Measurements from ENCODE around the gene GPR152. TPM values are rescaled to one million over a fixed set of nuclear protein-coding genes. Genes with fewer than 3 reads are reported as not detected.
A peak's percentile ranks its signal among the peaks of the same experiment; 100 is the strongest.

The GPR152 gene
- total RNA-seq, 4 donors from 2014 or later, result not detected

GRCh38 chr11:67419325-67420049, 33.0 kb downstream of the GPR152 start:
- intact Hi-C loops (cut with DNase I), result no loop called here
- no peak for DNase-seq
- 71% methylated on average over 1 of the region's 21 CpGs; no CpG with 5 or more reads in 1 of the 2 donors for WGBS, 2 donors
- peaks cover 0 to 5% (median 0%) of the 10 kb centered on the region in 4 donors for H3K27me3 ChIP-seq
- no peaks in the 10 kb centered on the region for H3K36me3 ChIP-seq
- no peak overlapping the region for H3K4me3 ChIP-seq
- H3K4me1 ChIP-seq, result peaks cover 42 to 84% (median 59%) of the 10 kb centered on the region in 3 donors
- TF ChIP-seq POLR2A (IDR thresholded peaks at IDR 0.05), result no peak
- TF ChIP-seq, protein P1, sequence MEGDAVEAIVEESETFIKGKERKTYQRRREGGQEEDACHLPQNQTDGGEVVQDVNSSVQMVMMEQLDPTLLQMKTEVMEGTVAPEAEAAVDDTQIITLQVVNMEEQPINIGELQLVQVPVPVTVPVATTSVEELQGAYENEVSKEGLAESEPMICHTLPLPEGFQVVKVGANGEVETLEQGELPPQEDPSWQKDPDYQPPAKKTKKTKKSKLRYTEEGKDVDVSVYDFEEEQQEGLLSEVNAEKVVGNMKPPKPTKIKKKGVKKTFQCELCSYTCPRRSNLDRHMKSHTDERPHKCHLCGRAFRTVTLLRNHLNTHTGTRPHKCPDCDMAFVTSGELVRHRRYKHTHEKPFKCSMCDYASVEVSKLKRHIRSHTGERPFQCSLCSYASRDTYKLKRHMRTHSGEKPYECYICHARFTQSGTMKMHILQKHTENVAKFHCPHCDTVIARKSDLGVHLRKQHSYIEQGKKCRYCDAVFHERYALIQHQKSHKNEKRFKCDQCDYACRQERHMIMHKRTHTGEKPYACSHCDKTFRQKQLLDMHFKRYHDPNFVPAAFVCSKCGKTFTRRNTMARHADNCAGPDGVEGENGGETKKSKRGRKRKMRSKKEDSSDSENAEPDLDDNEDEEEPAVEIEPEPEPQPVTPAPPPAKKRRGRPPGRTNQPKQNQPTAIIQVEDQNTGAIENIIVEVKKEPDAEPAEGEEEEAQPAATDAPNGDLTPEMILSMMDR (IDR thresholded peaks at IDR 0.05), result no peak
- H3K27ac ChIP-seq, result peak overlapping the region; percentile 4 to 97 (median 44)
- no peaks in the 10 kb centered on the region for H3K9me3 ChIP-seq

DNA sequence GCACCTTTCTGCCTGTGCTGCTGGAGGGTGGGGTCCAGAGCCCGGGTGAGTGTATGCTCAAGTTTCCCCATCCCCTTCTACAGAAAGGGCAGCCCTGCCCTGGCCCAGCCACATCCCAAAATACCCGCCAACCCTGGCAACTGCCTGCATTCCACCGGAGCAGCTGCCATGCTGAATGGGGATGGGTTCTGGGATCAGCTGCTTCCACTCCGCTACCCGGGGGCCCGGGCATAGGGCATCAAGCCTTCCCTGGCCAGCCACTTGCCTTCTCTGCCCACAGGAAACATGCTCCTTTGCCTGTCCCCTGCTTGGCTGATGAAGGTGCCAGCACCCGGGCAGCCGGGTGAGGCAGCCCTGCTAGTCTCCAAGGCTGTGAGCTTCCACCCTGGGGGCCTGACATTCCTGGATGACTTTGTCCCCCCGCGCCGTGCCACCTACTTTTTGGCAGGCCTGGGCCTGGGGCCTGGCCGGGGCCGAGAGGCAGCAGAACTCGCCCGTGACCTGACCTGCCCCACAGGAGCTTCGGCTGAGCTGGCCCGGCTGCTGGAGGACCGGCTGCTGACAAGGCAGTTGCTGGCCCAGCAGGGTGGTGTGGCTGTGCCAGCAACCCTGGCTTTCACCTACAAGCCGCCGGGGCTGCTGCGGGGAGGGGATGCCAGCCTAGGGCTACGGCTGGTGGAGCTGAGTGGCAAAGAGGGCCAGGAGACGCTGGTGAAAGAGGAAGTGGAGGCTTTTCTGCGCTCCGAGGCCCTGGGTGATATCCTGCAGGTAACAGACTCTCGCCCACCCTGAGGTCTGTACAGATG, 33.9 kb downstream of the GPR152 start:
- no peak for DNase-seq
- no peaks in the 10 kb centered on the region for H3K9me3 ChIP-seq
- peak overlapping the region; percentile 4 to 62 (median 61) for H3K27ac ChIP-seq
- no peak for TF ChIP-seq POLR2A (IDR thresholded peaks at IDR 0.05)
- TF ChIP-seq, protein P1 (IDR thresholded peaks at IDR 0.05), result no peak
- H3K4me1 ChIP-seq, result peaks cover 42 to 84% (median 59%) of the 10 kb centered on the region in 3 donors
- intact Hi-C loops (cut with DNase I), result no loop called here
- no peak overlapping the region for H3K4me3 ChIP-seq
- 20 to 37% methylated on average over 2 to 12 of the region's 26 CpGs for WGBS, 2 donors
- no peaks in the 10 kb centered on the region for H3K36me3 ChIP-seq
- peaks cover 0 to 5% (median 0%) of the 10 kb centered on the region in 4 donors for H3K27me3 ChIP-seq

- H3K27ac ChIP-seq, result peak overlapping the region; percentile 31 to 78 (median 60)
- peaks cover 0 to 13% (median 0%) of the 10 kb centered on the region in 4 donors for H3K27me3 ChIP-seq
- no peak overlapping the region for H3K4me3 ChIP-seq
- no peak for DNase-seq
- no peaks in the 10 kb centered on the region for H3K9me3 ChIP-seq
- peaks cover 42 to 75% (median 52%) of the 10 kb centered on the region in 3 donors for H3K4me1 ChIP-seq
- no peaks in the 10 kb centered on the region for H3K36me3 ChIP-seq
- 55% methylated on average over 4 of the region's 12 CpGs; no CpG with 5 or more reads in 1 of the 2 donors for WGBS, 2 donors
- TF ChIP-seq, protein P1 (IDR thresholded peaks at IDR 0.05), result no peak
- TF ChIP-seq POLR2A (IDR thresholded peaks at IDR 0.05), result no peak
- intact Hi-C loops (cut with DNase I), result no loop called here
Measured at GRCh38 chr11:67417425-67417824, 35.1 kb downstream of the GPR152 start.

- 35 to 43% methylated on average over 4 to 5 of the region's 21 CpGs for WGBS, 2 donors
- H3K27ac ChIP-seq, result peak overlapping the region; percentile 31 to 78 (median 60)
- intact Hi-C loops (cut with DNase I), result no loop called here
Measured at GRCh38 chr11:67416416-67417335, 35.9 kb downstream of the GPR152 start.

More at GRCh38 chr11:67416416-67417335, 35.9 kb downstream of the GPR152 start:
- TF ChIP-seq POLR2A (IDR thresholded peaks at IDR 0.05), result no peak
- TF ChIP-seq, protein P1 (IDR thresholded peaks at IDR 0.05), result no peak
- no peaks in the 10 kb centered on the region for H3K9me3 ChIP-seq
- DNase-seq, result no peak
- H3K4me1 ChIP-seq, result peaks cover 42 to 73% (median 52%) of the 10 kb centered on the region in 3 donors
- no peak overlapping the region for H3K4me3 ChIP-seq
- H3K27me3 ChIP-seq, result peaks cover 0 to 21% (median 0%) of the 10 kb centered on the region in 4 donors
- no peaks in the 10 kb centered on the region for H3K36me3 ChIP-seq
